K562 (cell line): Measurements from ENCODE around the gene DRGX. TPM values are rescaled to one million over a fixed set of nuclear protein-coding genes. Genes with fewer than 3 reads are reported as not detected.

ENCODE experiments used
- ATAC-seq: fragments of 200-7000 bp; cut with Tn5 transposase; 3 replicates; pipeline ENCODE4 v1.9.1; 2020; ENCODE audit warnings: moderate library complexity
- BruUV-seq: library from RNA; stranded (reverse); fragments of 400-500 nt; replicated peaks from 2 replicates; lab custom pipeline; 2021; lab: Mats Ljungman, UMichigan
- CTCF ChIA-PET: fragments of 300-600 bp; formaldehyde crosslinking; extraction: SDS; loops from one replicate; lab custom pipeline; 2021; ENCODE audit warnings: low intra/inter-chr PET ratio; lab: Yijun Ruan, JAX
- POLR2A ChIA-PET: fragments of 300-600, 350-650 bp; sonication (Branson Sonifier 250); formaldehyde crosslinking; extraction: SDS; loops from one replicate; lab custom pipeline; 2021; ENCODE audit warnings: antibody characterized with exemption, inconsistent platforms; lab: Yijun Ruan, JAX
- DNase-seq, 4 experiments: peaks; one replicate each; pipeline versions ENCODE4 v3.0.0 to v3.0.0-alpha.2; 2011 to 2018; ENCODE audit warnings: low spot score in 3 of 4, mixed read lengths in 3 of 4; ENCODE audit errors: extremely low read depth in 1 of 4
- FAIRE-seq: peaks from 2 replicates; lab custom pipeline; 2011; peaks lifted over from hg19 to GRCh38; lab: Jason Lieb, UNC
- H2AFZ ChIP-seq: 2 replicates; pipeline ENCODE4 v1.6.0; 2011; ENCODE audit warnings: low read depth, low read length, control low read depth, inconsistent platforms
- H3K27ac ChIP-seq: fragments of 200-600 bp; 3 replicates; pipeline ENCODE4 v1.8.0; 2011; ENCODE audit warnings: low read depth, mild to moderate bottlenecking, control low read depth, inconsistent platforms, low read length, moderate library complexity, mixed read lengths; ENCODE audit errors: extremely low read depth
- H3K27me3 ChIP-seq, 2 experiments: fragments of 300-600 bp in 1 of 2; 2 replicates in 1 of 2; 3 replicates in 1 of 2; pipeline versions ENCODE4 v1.6.0 to v1.8.0; 2011; ENCODE audit warnings: inconsistent platforms in 2 of 2, low read length in 2 of 2, mild to moderate bottlenecking in 1 of 2, mixed read lengths in 1 of 2, moderate library complexity in 1 of 2; ENCODE audit not compliant: control insufficient read depth in 2 of 2, insufficient read depth in 2 of 2
- H3K36me3 ChIP-seq: fragments of 300-600 bp; 3 replicates; pipeline ENCODE4 v1.8.0; 2011; ENCODE audit warnings: mild to moderate bottlenecking, low read length, inconsistent platforms; ENCODE audit not compliant: control insufficient read depth, insufficient read depth
- H3K4me1 ChIP-seq, 2 experiments: fragments of 200-600 bp in 1 of 2; replicated peaks in 1 of 2; 2 replicates in 1 of 2; 3 replicates in 1 of 2; pipeline versions ENCODE4 v1.5.1 to v1.8.0; 2011; ENCODE audit warnings: inconsistent platforms in 2 of 2, low read length in 2 of 2, mild to moderate bottlenecking in 1 of 2, mixed read lengths in 1 of 2, moderate library complexity in 1 of 2; ENCODE audit not compliant: control insufficient read depth in 2 of 2, insufficient read depth in 2 of 2
- H3K4me2 ChIP-seq: 2 replicates; pipeline ENCODE4 v1.6.1; 2011; ENCODE audit warnings: low read length, control low read depth, inconsistent platforms, mixed read lengths; ENCODE audit not compliant: insufficient read depth
- H3K4me3 ChIP-seq: fragments of 200-600 bp; sonication (generic), shearing (Covaris generic); 2 replicates; pipeline ENCODE4 v1.5.1; 2016; ENCODE audit warnings: control low read depth, inconsistent platforms
- H3K79me2 ChIP-seq: fragments of 200-600 bp; 3 replicates; pipeline ENCODE4 v1.8.0; 2011; ENCODE audit warnings: low read length, inconsistent platforms; ENCODE audit not compliant: control insufficient read depth, insufficient read depth
- H3K9ac ChIP-seq, 2 experiments: 2 replicates each; pipeline versions ENCODE4 v1.6.0 to v1.6.1; 2011; ENCODE audit warnings: low read depth in 2 of 2, low read length in 2 of 2, control low read depth in 1 of 2, inconsistent platforms in 1 of 2, mild to moderate bottlenecking in 1 of 2, mixed read lengths in 1 of 2; ENCODE audit not compliant: insufficient read depth in 1 of 2
- H3K9me1 ChIP-seq: one replicate; pipeline ENCODE4 v1.6.0; 2011; ENCODE audit warnings: inconsistent platforms, mild to moderate bottlenecking, low read length, moderate library complexity; ENCODE audit not compliant: control insufficient read depth, insufficient read depth
- H3K9me3 ChIP-seq: replicated peaks from 2 replicates; pipeline ENCODE4 v1.5.1; 2011; ENCODE audit warnings: low read depth, low read length, inconsistent platforms; ENCODE audit not compliant: control insufficient read depth, insufficient read depth
- H4K20me1 ChIP-seq: replicated peaks from 2 replicates; pipeline ENCODE4 v1.6.1; 2011; ENCODE audit warnings: low read length, inconsistent platforms, mixed read lengths; ENCODE audit not compliant: control insufficient read depth, insufficient read depth
- HDAC3 ChIP-seq: fragments of 450-650 bp; IDR thresholded peaks from 2 replicates; pipeline ENCODE4 v1.6.1; 2018; ENCODE audit warnings: borderline replicate concordance, mild to moderate bottlenecking, moderate library complexity; ENCODE audit not compliant: partially characterized antibody
- HMG20A ChIP-seq: fragments of 450-650 bp; formaldehyde crosslinking; conservative IDR thresholded peaks from 2 replicates; pipeline ENCODE4 v1.4.0; 2020; ENCODE audit warnings: mild to moderate bottlenecking, mixed read lengths
- HOXB6 ChIP-seq: fragments of 250-450 bp; sonication (Bioruptor Pico); IDR thresholded peaks from 2 replicates; pipeline ENCODE4 v1.5.1; 2022; ENCODE audit warnings: mild to moderate bottlenecking, borderline replicate concordance
- NFIX ChIP-seq: fragments of 250-450 bp; sonication (Bioruptor Pico); IDR thresholded peaks from 2 replicates; pipeline ENCODE4 v1.4.0; 2020; ENCODE audit warnings: low read depth, mild to moderate bottlenecking, moderate library complexity
- SUPT5H ChIP-seq: fragments of 450-650 bp; IDR thresholded peaks from 2 replicates; pipeline ENCODE4 v1.6.1; 2016
- TFAM ChIP-seq: fragments of 250-450 bp; sonication (Bioruptor Pico); conservative IDR thresholded peaks from 2 replicates; pipeline ENCODE4 v1.5.0; 2021; ENCODE audit warnings: mild to moderate bottlenecking, moderate library complexity
- YY1 ChIP-seq, 3 experiments: IDR thresholded peaks; 2 replicates each; pipeline ENCODE4 v1.6.1; 2011; ENCODE audit warnings: low read length in 2 of 3, mild to moderate bottlenecking in 2 of 3, moderate library complexity in 2 of 3, borderline replicate concordance in 1 of 3, control low read depth in 1 of 3, low read depth in 1 of 3; ENCODE audit not compliant: insufficient read depth in 3 of 3, insufficient replicate concordance in 2 of 3, control insufficient read depth in 1 of 3, insufficient read length in 1 of 3; ENCODE audit errors: extremely low read depth in 1 of 3
- ZNF24 ChIP-seq: fragments of 450-650 bp; IDR thresholded peaks from 2 replicates; pipeline ENCODE4 v1.6.1; 2016
- ZNF766 ChIP-seq: fragments of 200-800 bp; sonication (Bioruptor generic); conservative IDR thresholded peaks from 2 replicates; pipeline ENCODE4 v1.6.1; 2016; ENCODE audit warnings: missing genetic modification characterization, missing compliant biosample characterization
- WGBS: fragments of 100-300 bp; shearing (Covaris generic); methylation state at CpG from one replicate; pipeline ENCODE4 v1.1.6; 2016; ENCODE audit warnings: low coverage, mixed read lengths; ENCODE audit not compliant: insufficient coverage; ENCODE audit errors: missing lambda C conversion rate; 5-methylcytosine and 5-hydroxymethylcytosine counted together
- in situ Hi-C: fragments of 300-500 bp; cut with MboI; formaldehyde crosslinking; loops from 4 replicates; pipeline ENCODE4 v1.15.0; 2018; ENCODE audit warnings: inconsistent platforms, mixed read lengths
- intact Hi-C: fragments of 100-400 bp; cut with micrococcal nuclease; formaldehyde crosslinking; loops from 2 replicates; pipeline ENCODE4 v1.14.2; 2022
- polyA plus RNA-seq, 8 experiments: library from polyadenylated mRNA; depleted of rRNA in 4 of 8; stranded (reverse) in 5 of 8; unstranded in 3 of 8; fragments of >200 nt; fragmentation: Nextera tagmentation in 2 of 8; fragmentation: Illumina TruSeq in 1 of 8; extraction: Ambion mirVana in 2 of 8; extraction: Trizol in 1 of 8; gene quantifications; 2 replicates each; pipeline versions ENCODE4 v1.2.1 to v1.2.3, GENCODE V29; 2011 to 2014; ENCODE audit warnings: inconsistent platforms in 1 of 8, missing spikeins in 1 of 8
- total RNA-seq, 7 experiments: library from RNA; depleted of rRNA in 6 of 7; stranded (reverse); fragments of >200 nt in 6 of 7; fragmentation: Illumina TruSeq in 2 of 7; extraction: Trizol in 2 of 7; gene quantifications; 2 replicates each; pipeline versions ENCODE4 v1.2.1 to v1.2.3, GENCODE V29; 2011 to 2021; ENCODE audit warnings: low replicate concordance in 1 of 7

The DRGX gene
- total and polyA plus RNA-seq, 9 of the 15 experiments (the other 6 are each of a cell fraction or from before 2014, with no cell fraction given) = not detected

DNA sequence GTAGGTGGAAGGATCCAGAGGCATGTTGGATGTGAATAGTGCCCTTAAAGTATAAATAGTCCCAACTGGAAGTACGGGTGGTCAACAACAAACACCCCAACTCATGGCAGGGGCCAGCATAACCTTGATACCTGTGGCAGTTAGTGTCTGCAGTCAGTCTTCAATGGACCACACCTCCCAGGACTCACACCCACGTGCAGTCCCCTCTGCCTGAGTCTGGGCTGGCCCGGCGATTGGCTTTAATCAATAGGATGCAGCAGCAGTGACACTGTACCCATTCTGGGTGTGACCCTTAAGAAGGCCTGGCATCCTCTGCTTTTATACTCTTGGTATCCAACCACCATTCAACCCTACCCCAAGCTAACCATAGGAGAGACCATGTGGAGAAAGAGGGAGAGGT, 18.6 kb downstream of the DRGX start:
- H3K9me1 ChIP-seq = no peaks in the 10 kb centered on the region
- H3K27me3 ChIP-seq = peaks cover 25 to 56% of the 10 kb centered on the region in 2 experiments
- no peaks in the 10 kb centered on the region for H3K79me2 ChIP-seq
- no peaks in the 10 kb centered on the region for H4K20me1 ChIP-seq
- ATAC-seq = no peak
- no peak overlapping the region for H2AFZ ChIP-seq
- H3K4me2 ChIP-seq = no peak overlapping the region
- no peak for TF ChIP-seq ZNF24
- TF ChIP-seq HOXB6 (CRISPR knock-in tag) = no peak
- TF ChIP-seq SUPT5H = no peak
- no peak for TF ChIP-seq TFAM (CRISPR knock-in tag)
- ChIA-PET CTCF (no interaction called here), POLR2A (no interaction called here)
- H3K9me3 ChIP-seq = no peaks in the 10 kb centered on the region
- WGBS = 2% methylated on average over 4 of the region's 4 CpGs
- in situ Hi-C loops (no loop called here), intact Hi-C loops (no loop called here)
- H3K36me3 ChIP-seq = no peaks in the 10 kb centered on the region
- no peaks in the 10 kb centered on the region for H3K4me1 ChIP-seq
- no peak overlapping the region for H3K27ac ChIP-seq
- no peak for DNase-seq
- FAIRE-seq = no peak
- BruUV-seq = no TSS peak
- H3K4me3 ChIP-seq = no peak overlapping the region
- no peak overlapping the region for H3K9ac ChIP-seq

DNA sequence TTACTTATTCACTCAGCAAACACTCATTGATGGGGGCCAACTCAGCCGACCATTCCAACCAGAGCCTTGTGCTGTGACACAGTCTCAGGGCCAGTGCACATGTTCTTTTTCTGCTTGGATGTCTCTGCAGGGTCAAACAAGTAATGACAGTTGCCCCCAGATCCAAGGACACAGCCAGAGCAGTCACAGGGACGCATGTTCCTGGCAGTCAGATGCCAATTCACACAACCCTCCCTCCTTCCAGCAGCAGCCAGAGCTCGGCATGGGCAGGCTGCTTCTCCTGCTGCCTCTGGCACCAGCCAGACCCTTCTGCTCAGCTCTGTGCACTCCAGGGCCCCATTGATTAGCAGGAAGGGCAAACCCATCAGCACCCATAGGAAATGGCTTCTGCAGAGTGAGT, 20.3 kb downstream of the DRGX start:
- peaks cover 26 to 40% of the 10 kb centered on the region in 2 experiments for H3K27me3 ChIP-seq
- DNase-seq (no peak), FAIRE-seq (no peak), ATAC-seq (no peak)
- no peak overlapping the region for H3K4me3 ChIP-seq
- no peaks in the 10 kb centered on the region for H3K4me1 ChIP-seq
- no peak overlapping the region for H3K9ac ChIP-seq
- H3K9me1 ChIP-seq = no peaks in the 10 kb centered on the region
- no peaks in the 10 kb centered on the region for H3K36me3 ChIP-seq
- intact Hi-C loops = no loop called here
- BruUV-seq = no TSS peak
- no peaks in the 10 kb centered on the region for H4K20me1 ChIP-seq
- POLR2A ChIA-PET = interaction anchor here (0.7 kb wide), 1 partner anchor 13 kb away, joined by 3 read pairs; no protein-coding TSS in a partner anchor
- no peaks in the 10 kb centered on the region for H3K9me3 ChIP-seq
- in situ Hi-C loops = no loop called here
- CTCF ChIA-PET = no interaction called here
- H3K4me2 ChIP-seq = no peak overlapping the region
- H3K79me2 ChIP-seq = no peaks in the 10 kb centered on the region
- whole genome bisulfite sequencing = 0% methylated on average over 3 of the region's 3 CpGs
- TF ChIP-seq NFIX (CRISPR knock-in tag) = no peak
- no peak for TF ChIP-seq YY1 (IDR thresholded peaks at IDR 0.05; ENCODE audit: borderline replicate concordance in 1 of 3, control insufficient read depth in 1 of 3, extremely low read depth in 1 of 3, insufficient read depth in 3 of 3, insufficient read length in 1 of 3, insufficient replicate concordance in 2 of 3, low read depth in 1 of 3, low read length in 2 of 3)
- TF ChIP-seq HDAC3 = no peak
- no peak for TF ChIP-seq ZNF766 (CRISPR knock-in tag)
- TF ChIP-seq HMG20A (CRISPR knock-in tag) = no peak
- TF ChIP-seq, all 486 proteins: peak for 0
- Histone ChIP-seq H3K27ac (no peak overlapping the region), H2AFZ (no peak overlapping the region)
